Prostate gland (tissue), 2 donors: ENCODE data around the gene MAMLD1. TPM values are rescaled to one million over a fixed set of nuclear protein-coding genes. Genes with fewer than 3 reads are reported as not detected.

Experiments
- total RNA-seq, 2 donors: library from RNA; depleted of rRNA; stranded (reverse); fragments of >200 nt; gene quantifications; one replicate each; pipeline ENCODE4 v1.1.0, GENCODE V29; 2016

Gene MAMLD1
- total RNA-seq, 2 donors from 2014 or later, result 2.2 to 51.7 TPM

Other genes with a start within 250 kb of the MAMLD1 start
- gene MTM1, start 205.3 kb downstream of the MAMLD1 start, total RNA-seq, result 10 to 100 TPM; 10.3 to 30.2 TPM